HG03565 (cell line): ENCODE measurements around the gene HCK.
"Not testable (repeated sequence)": the region's sequence is repeated elsewhere in the genome, so short reads cannot be mapped to it uniquely, and the experiment has no call there.

Experiments used
- ATAC-seq: cut with Tn5 transposase; IDR thresholded peaks from one replicate; pipeline ENCODE4 v1.9.1; 2021; ENCODE audit warnings: mild to moderate bottlenecking, moderate library complexity; ENCODE audit not compliant: unreplicated experiment

The HCK gene

GRCh38 chr20:32028647-32029372 is 23.2 kb upstream of the HCK start:
- ATAC-seq, result no peak

- no peak for ATAC-seq
Measured at GRCh38 chr20:32029561-32029960, 22.5 kb upstream of the HCK start.

- no peak for ATAC-seq
Measured at GRCh38 chr20:32031007-32031958, 20.8 kb upstream of the HCK start.

GRCh38 chr20:32033316-32033715 is 18.7 kb upstream of the HCK start:
- no peak for ATAC-seq

GRCh38 chr20:32033721-32034120 is 18.3 kb upstream of the HCK start:
- ATAC-seq, result not testable (repeated sequence)

GRCh38 chr20:32034581-32035425 is 17.2 kb upstream of the HCK start:
- no peak for ATAC-seq

- ATAC-seq, result no peak
Measured at GRCh38 chr20:32035426-32035779, 16.6 kb upstream of the HCK start.

- no peak for ATAC-seq
Measured at GRCh38 chr20:32036252-32036651, 15.8 kb upstream of the HCK start.

- no peak for ATAC-seq
Measured at GRCh38 chr20:32036716-32037485, 15.1 kb upstream of the HCK start.

- no peak for ATAC-seq
Measured at GRCh38 chr20:32037929-32038328, 14.1 kb upstream of the HCK start.

GRCh38 chr20:32040142-32040953 is 11.7 kb upstream of the HCK start:
- ATAC-seq, result no peak

GRCh38 chr20:32045999-32046398 is 6.0 kb upstream of the HCK start:
- ATAC-seq, result no peak

GRCh38 chr20:32050324-32050841 is 1.7 kb upstream of the HCK start:
- no peak for ATAC-seq

- no peak for ATAC-seq
Measured at GRCh38 chr20:32050851-32051556, 1.0 kb upstream of the HCK start.

- no peak for ATAC-seq
Measured at GRCh38 chr20:32051720-32052089, 337 bp upstream of the HCK start.

- no peak for ATAC-seq
Measured at GRCh38 chr20:32052778-32053362, 828 bp downstream of the HCK start.

- no peak for ATAC-seq
Measured at GRCh38 chr20:32053648-32054047, 1.6 kb downstream of the HCK start.

- ATAC-seq, result no peak
Measured at GRCh38 chr20:32056708-32057483, 4.9 kb downstream of the HCK start.
